Thyroid gland (tissue), 4 donors: ENCODE data around the gene STH. TPM values are rescaled to one million over a fixed set of nuclear protein-coding genes. Genes with fewer than 3 reads are reported as not detected.

Experiments used
- DNase-seq, 2 donors: peaks; one replicate each; pipeline ENCODE4 v3.0.0-alpha.2; 2019
- H3K27ac ChIP-seq, 3 donors: fragments of 200-600 bp; sonication (generic); 1 replicate in 2 of 3; 2 replicates in 1 of 3; pipeline ENCODE4 v1.5.1; 2016 to 2019; ENCODE audit warnings: mild to moderate bottlenecking in 1 of 3, moderate library complexity in 1 of 3
- H3K27me3 ChIP-seq: fragments of 200-600 bp; sonication (generic); one replicate; pipeline ENCODE4 v1.5.1; 2019
- H3K36me3 ChIP-seq, 2 donors: fragments of 200-600 bp; sonication (generic); one replicate each; pipeline ENCODE4 v1.5.1; 2016 to 2019
- H3K4me1 ChIP-seq, 2 donors: fragments of 200-600 bp; sonication (generic); one replicate each; pipeline ENCODE4 v1.5.1; 2017 to 2019
- H3K4me3 ChIP-seq, 3 donors: fragments of 200-600 bp; sonication (generic); replicated peaks in 1 of 3; 1 replicate in 2 of 3; 2 replicates in 1 of 3; pipeline ENCODE4 v1.5.1; 2016; ENCODE audit warnings: mild to moderate bottlenecking in 1 of 3
- H3K9me3 ChIP-seq: fragments of 200-600 bp; sonication (generic); one replicate; pipeline ENCODE4 v1.5.1; 2017
- POLR2A ChIP-seq, 2 donors: fragments of 450-650 bp; IDR thresholded peaks; one replicate each; pipeline ENCODE4 v1.6.1; 2017; ENCODE audit warnings: antibody characterized with exemption in 2 of 2, mild to moderate bottlenecking in 2 of 2, moderate library complexity in 1 of 2
- WGBS, 2 donors: methylation state at CpG; one replicate each; pipeline ENCODE4 v1.1.5; 2017; 5-methylcytosine and 5-hydroxymethylcytosine counted together
- intact Hi-C: fragments of 100-400 bp; cut with DNase I; formaldehyde crosslinking; loops from one replicate; pipeline ENCODE4 v1.15.1; 2023
- total RNA-seq, 4 donors: library from RNA; depleted of rRNA; stranded (reverse); fragments of >200 nt; gene quantifications; one replicate each; pipeline ENCODE4 v1.2.3, GENCODE V29; 2016
- TF ChIP-seq, protein P1 (sequence below), 6 experiments: fragments of 200-600 bp in 3 of 6; fragments of 450-650 bp in 3 of 6; sonication (generic) in 3 of 6; IDR thresholded peaks; one replicate each; pipeline ENCODE4 v1.5.1; 2016 to 2019; ENCODE audit warnings: antibody characterized with exemption in 6 of 6, mild to moderate bottlenecking in 2 of 6, inconsistent platforms in 1 of 6, moderate library complexity in 1 of 6

The STH gene
- total RNA-seq, 4 donors from 2014 or later = not detected

DNA sequence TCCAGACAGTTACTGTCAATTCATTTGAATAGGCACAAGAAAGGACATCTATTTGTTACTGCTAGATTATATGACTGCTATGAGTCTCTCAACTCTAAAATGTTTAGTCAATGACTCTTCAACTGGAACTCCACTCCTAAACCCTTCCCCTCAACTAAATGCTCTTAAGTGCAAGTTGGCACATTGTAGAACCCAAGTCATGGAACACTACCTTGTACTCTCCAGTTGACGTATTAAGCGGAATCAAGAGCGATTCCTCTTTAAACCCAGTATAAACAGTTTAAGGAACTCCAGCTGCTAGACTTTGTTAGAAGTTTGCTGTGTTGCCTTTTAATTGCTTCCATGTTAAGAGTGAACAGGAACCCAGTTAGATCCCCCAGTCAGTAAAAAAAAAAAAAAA is 44.6 kb downstream of the STH start:
- peak in 1 of 2 donors; percentile 34 for TF ChIP-seq POLR2A (IDR thresholded peaks at IDR 0.05)
- TF ChIP-seq, protein P1, sequence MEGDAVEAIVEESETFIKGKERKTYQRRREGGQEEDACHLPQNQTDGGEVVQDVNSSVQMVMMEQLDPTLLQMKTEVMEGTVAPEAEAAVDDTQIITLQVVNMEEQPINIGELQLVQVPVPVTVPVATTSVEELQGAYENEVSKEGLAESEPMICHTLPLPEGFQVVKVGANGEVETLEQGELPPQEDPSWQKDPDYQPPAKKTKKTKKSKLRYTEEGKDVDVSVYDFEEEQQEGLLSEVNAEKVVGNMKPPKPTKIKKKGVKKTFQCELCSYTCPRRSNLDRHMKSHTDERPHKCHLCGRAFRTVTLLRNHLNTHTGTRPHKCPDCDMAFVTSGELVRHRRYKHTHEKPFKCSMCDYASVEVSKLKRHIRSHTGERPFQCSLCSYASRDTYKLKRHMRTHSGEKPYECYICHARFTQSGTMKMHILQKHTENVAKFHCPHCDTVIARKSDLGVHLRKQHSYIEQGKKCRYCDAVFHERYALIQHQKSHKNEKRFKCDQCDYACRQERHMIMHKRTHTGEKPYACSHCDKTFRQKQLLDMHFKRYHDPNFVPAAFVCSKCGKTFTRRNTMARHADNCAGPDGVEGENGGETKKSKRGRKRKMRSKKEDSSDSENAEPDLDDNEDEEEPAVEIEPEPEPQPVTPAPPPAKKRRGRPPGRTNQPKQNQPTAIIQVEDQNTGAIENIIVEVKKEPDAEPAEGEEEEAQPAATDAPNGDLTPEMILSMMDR (IDR thresholded peaks at IDR 0.05) = peak in 1 of 6 experiments; percentile 30
- 34 to 38% methylated on average over 3 of the region's 3 CpGs for WGBS, 2 donors
- intact Hi-C loops = no loop called here
- DNase-seq = no peak
- peaks cover 4 to 6% of the 10 kb centered on the region in 2 donors for H3K36me3 ChIP-seq
- H3K4me3 ChIP-seq = no peak overlapping the region
- no peaks in the 10 kb centered on the region for H3K9me3 ChIP-seq
- H3K27me3 ChIP-seq = no peaks in the 10 kb centered on the region
- peak overlapping the region; percentile 83 to 89 (median 84) for H3K27ac ChIP-seq
- H3K4me1 ChIP-seq = peaks cover 59 to 67% of the 10 kb centered on the region in 2 donors

- no peaks in the 10 kb centered on the region for H3K9me3 ChIP-seq
- TF ChIP-seq, protein P1 (IDR thresholded peaks at IDR 0.05) = peak; percentile 58 to 96 (median 86)
- no peak for TF ChIP-seq POLR2A (IDR thresholded peaks at IDR 0.05)
- intact Hi-C loops = no loop called here
- no peak overlapping the region for H3K4me3 ChIP-seq
- peaks cover 51 to 59% of the 10 kb centered on the region in 2 donors for H3K4me1 ChIP-seq
- peak; percentile 77 to 79 for DNase-seq
- WGBS, 2 donors = 26 to 34% methylated on average over 5 of the region's 5 CpGs
- peak overlapping the region; percentile 83 to 89 (median 84) for H3K27ac ChIP-seq
- H3K27me3 ChIP-seq = no peaks in the 10 kb centered on the region
- peaks cover 2 to 3% of the 10 kb centered on the region in 2 donors for H3K36me3 ChIP-seq
Observed at GRCh38 chr17:46044286-46044928, 45.4 kb downstream of the STH start.

GRCh38 chr17:46044989-46045388 is 45.9 kb downstream of the STH start:
- Histone ChIP-seq H3K36me3 (peaks cover 7 to 9% of the 10 kb centered on the region in 2 donors), H3K27ac (peak overlapping the region; percentile 83 to 89 (median 84)), H3K27me3 (no peaks in the 10 kb centered on the region), H3K9me3 (no peaks in the 10 kb centered on the region), H3K4me1 (peaks cover 46 to 53% of the 10 kb centered on the region in 2 donors), H3K4me3 (no peak overlapping the region)
- WGBS, 2 donors = 60 to 64% methylated on average over 2 of the region's 2 CpGs
- TF ChIP-seq POLR2A (IDR thresholded peaks at IDR 0.05) = no peak
- TF ChIP-seq, protein P1 (IDR thresholded peaks at IDR 0.05) = no peak
- no peak for DNase-seq
- intact Hi-C loops = loop anchor here (5.0 kb wide), 1 partner anchor 167 kb away; no protein-coding TSS in a partner anchor

DNA sequence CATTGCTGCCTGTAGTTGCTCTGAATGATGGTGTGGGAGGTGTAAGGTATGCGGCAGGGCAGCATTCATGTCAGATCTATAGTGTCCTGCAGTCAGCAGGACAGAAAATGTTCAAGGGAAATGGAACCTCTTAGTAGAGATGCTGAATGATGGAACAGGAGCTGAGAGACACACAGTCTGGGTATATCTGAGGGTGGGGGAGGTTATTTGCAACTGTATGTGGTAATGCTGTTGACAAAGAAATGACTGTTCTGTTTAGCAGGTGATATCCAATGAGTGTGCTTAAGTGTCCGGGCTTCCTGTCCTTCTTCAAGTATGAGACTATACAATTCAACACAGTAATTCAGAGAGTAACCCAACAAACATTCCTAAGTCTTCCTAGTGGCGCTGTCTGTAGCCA is 46.6 kb downstream of the STH start:
- H3K27me3 ChIP-seq = no peaks in the 10 kb centered on the region
- peaks cover 9 to 15% of the 10 kb centered on the region in 2 donors for H3K36me3 ChIP-seq
- no peak overlapping the region for H3K4me3 ChIP-seq
- H3K9me3 ChIP-seq = no peaks in the 10 kb centered on the region
- H3K27ac ChIP-seq = peak overlapping the region; percentile 56 to 89 (median 83)
- H3K4me1 ChIP-seq = peaks cover 46 to 50% of the 10 kb centered on the region in 2 donors
- WGBS, 2 donors = 78 to 84% methylated on average over 3 of the region's 3 CpGs
- no peak for TF ChIP-seq POLR2A (IDR thresholded peaks at IDR 0.05)
- TF ChIP-seq, protein P1 (IDR thresholded peaks at IDR 0.05) = no peak
- intact Hi-C loops = loop anchor here (5.0 kb wide), 1 partner anchor 167 kb away; no protein-coding TSS in a partner anchor
- no peak for DNase-seq

DNA sequence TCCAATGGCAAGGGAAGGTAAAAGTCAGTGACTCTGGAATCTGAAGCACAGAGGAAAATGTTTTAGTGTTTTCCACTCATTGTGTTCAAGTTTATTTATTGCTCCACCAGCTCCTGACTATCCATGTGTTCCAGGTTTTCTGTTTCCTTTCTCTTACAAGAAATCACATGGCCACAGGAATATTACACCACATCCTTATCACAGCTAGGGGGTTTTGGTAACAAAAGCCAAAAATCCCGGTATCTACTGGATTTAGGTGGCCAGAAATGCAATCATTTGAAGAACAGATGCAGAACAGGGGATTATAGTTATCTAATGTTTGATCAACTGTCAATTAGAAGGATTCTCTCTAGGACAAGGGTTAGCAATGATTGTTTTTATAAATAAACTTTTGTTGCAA is 47.9 kb downstream of the STH start:
- no peak for DNase-seq
- no peak for TF ChIP-seq POLR2A (IDR thresholded peaks at IDR 0.05)
- TF ChIP-seq, protein P1 (IDR thresholded peaks at IDR 0.05) = peak in 4 of 6 experiments; percentile 11 to 40 (median 25)
- intact Hi-C loops = loop anchor here (5.0 kb wide), 1 partner anchor 165 kb away; no protein-coding TSS in a partner anchor
- Histone ChIP-seq H3K9me3 (no peaks in the 10 kb centered on the region), H3K27ac (peak overlapping the region; percentile 57 to 89 (median 83)), H3K4me3 (no peak overlapping the region), H3K4me1 (peaks cover 46 to 50% of the 10 kb centered on the region in 2 donors), H3K27me3 (no peaks in the 10 kb centered on the region), H3K36me3 (peaks cover 9 to 17% of the 10 kb centered on the region in 2 donors)
- WGBS, 2 donors = 26 to 31% methylated on average over 1 of the region's 1 CpG
